OCI-LY1 (cell line): ENCODE measurements around the gene INO80E.

Experiments
- EZH2 ChIP-seq: fragments of 200-600 bp; sonication (generic), shearing (Covaris generic); IDR thresholded peaks from 2 replicates; pipeline ENCODE4 v1.8.0; 2017; ENCODE audit warnings: borderline replicate concordance, mixed run types, mild to moderate bottlenecking, antibody characterized with exemption, low read length, moderate library complexity, mixed read lengths
- TF ChIP-seq, protein P1 (sequence below): fragments of 200-600 bp; sonication (generic), shearing (Covaris generic); IDR thresholded peaks from 2 replicates; pipeline ENCODE4 v1.5.1; 2017; ENCODE audit warnings: mild to moderate bottlenecking, antibody characterized with exemption, low read length, moderate library complexity, mixed read lengths

DNA sequence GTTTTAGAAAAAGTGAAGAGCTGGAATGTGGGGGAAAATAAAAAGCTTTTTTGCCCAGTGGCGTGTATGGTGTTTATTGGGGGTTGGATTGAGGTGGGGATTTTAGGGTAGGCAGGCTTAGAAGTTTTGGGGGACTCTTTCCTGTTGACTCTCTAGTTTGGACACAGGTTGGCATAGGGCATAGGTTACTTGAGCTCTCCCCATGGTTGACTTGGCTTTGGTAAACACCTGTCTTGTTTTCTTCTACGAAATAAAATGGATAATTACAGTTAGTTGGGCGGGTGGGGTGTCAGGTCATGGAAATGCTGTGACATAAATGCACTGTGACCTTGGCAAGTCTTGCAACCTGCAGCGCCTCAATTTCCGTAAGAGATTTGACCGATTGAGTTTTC is 23.1 kb upstream of the INO80E start:
- TF ChIP-seq, protein P1, sequence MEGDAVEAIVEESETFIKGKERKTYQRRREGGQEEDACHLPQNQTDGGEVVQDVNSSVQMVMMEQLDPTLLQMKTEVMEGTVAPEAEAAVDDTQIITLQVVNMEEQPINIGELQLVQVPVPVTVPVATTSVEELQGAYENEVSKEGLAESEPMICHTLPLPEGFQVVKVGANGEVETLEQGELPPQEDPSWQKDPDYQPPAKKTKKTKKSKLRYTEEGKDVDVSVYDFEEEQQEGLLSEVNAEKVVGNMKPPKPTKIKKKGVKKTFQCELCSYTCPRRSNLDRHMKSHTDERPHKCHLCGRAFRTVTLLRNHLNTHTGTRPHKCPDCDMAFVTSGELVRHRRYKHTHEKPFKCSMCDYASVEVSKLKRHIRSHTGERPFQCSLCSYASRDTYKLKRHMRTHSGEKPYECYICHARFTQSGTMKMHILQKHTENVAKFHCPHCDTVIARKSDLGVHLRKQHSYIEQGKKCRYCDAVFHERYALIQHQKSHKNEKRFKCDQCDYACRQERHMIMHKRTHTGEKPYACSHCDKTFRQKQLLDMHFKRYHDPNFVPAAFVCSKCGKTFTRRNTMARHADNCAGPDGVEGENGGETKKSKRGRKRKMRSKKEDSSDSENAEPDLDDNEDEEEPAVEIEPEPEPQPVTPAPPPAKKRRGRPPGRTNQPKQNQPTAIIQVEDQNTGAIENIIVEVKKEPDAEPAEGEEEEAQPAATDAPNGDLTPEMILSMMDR = no peak
- TF ChIP-seq EZH2 = no peak
